NB4 (cell line): Measurements from ENCODE around the gene C14orf132.

Experiments used
- CTCF ChIP-seq: IDR thresholded peaks from one replicate; pipeline ENCODE4 v1.5.1; 2012; ENCODE audit warnings: low read depth, low read length
- MAX ChIP-seq: IDR thresholded peaks from 2 replicates; pipeline ENCODE4 v1.6.1; 2011; ENCODE audit warnings: low read depth, low read length
- POLR2A ChIP-seq: IDR thresholded peaks from 2 replicates; pipeline ENCODE4 v1.6.1; 2011; ENCODE audit warnings: mild to moderate bottlenecking; ENCODE audit not compliant: insufficient read length; ENCODE audit errors: extremely low read depth

- TF ChIP-seq CTCF: no peak
- TF ChIP-seq POLR2A: no peak
- no peak for TF ChIP-seq MAX
Measured at GRCh38 chr14:96014176-96014575, 25.0 kb upstream of the C14orf132 start.
